ENCODE data around the gene PGLYRP4. TPM values are rescaled to one million over a fixed set of nuclear protein-coding genes. Genes with fewer than 3 reads are reported as not detected.
A peak's percentile ranks its signal among the peaks of the same experiment; 100 is the strongest.

Gene PGLYRP4
- total RNA-seq, 1 donor from 2014 or later: not detected

DNA sequence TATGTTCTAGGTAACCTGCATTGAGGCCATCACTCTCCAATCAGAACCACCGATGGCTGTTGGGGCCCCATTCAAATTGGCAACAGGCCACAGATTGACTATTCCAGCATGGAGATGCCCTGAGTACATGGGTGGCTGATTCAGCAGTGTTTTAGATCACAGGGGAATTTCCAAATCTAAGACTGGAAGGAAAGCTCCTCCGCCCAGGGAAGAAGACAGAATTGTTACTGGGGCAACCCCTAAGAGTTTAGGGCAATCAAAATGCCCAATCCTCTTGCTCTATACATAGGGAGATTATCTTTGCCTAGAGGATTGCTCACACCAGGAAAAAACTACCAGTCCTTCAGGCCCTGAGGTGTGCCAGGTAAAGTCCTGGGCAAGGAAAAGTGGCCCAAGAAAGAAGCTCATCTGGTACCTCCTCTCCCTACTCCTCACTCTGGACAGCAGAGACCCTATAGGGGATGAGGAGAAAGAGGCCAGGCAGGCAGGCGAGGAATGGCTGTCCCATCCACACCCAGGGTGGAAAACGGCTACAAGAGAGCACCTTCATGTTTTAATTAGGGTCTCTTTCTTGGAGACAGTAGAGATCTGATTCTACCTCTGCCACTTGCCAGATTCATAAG lies 36.4 kb upstream of the PGLYRP4 start:
- DNase-seq (no peak), ATAC-seq (ENCODE audit: poor library complexity) (peak; percentile 11)
- intact Hi-C loops (cut with DNase I): no loop called here

GRCh38 chr1:153380711-153381110 lies 32.1 kb upstream of the PGLYRP4 start:
- ATAC-seq (ENCODE audit: poor library complexity) (no peak), DNase-seq (no peak)
- intact Hi-C loops (cut with DNase I): no loop called here

GRCh38 chr1:153379591-153379990 lies 30.9 kb upstream of the PGLYRP4 start:
- no peak for ATAC-seq (ENCODE audit: poor library complexity)
- no peak for DNase-seq
- intact Hi-C loops (cut with DNase I): no loop called here

DNA sequence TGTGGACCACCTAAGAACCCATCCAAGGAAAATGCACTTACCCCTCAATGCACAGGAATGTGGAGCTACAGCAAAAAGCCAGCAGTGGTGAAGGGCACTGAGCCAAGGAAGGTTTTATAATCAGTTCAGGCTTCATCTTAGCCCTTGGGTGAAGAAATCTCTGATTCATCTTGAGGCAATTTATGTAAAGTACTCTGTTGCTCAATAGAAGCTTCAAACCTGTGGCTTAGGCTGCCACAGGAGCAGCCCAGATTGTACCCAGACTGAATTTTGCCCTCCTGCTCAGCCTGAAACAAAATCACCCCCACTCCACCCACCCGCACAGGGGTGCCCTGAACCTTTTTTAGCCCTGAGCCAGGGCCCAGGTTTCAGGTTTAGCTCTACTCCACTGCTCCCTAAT lies 26.9 kb upstream of the PGLYRP4 start, which contains the start of gene S100A12:
S100A12 (minus strand) TSS at position 111 of the 400 bp plus-strand sequence. CDS start 1,029 bp downstream, outside the sequence.
- ATAC-seq (ENCODE audit: poor library complexity): no peak

GRCh38 chr1:153374071-153374470 lies 25.4 kb upstream of the PGLYRP4 start:
- ATAC-seq (ENCODE audit: poor library complexity) (peak; percentile 29), DNase-seq (no peak)
- intact Hi-C loops (cut with DNase I): no loop called here

More for the DNA sequence above, 26.9 kb upstream of the PGLYRP4 start, which contains the start of gene S100A12:
- DNase-seq: no peak
- intact Hi-C loops (cut with DNase I): no loop called here

- no peak for DNase-seq
- intact Hi-C loops (cut with DNase I): no loop called here
- no peak for ATAC-seq (ENCODE audit: poor library complexity)
Observed at GRCh38 chr1:153372571-153372970, 23.9 kb upstream of the PGLYRP4 start.

- DNase-seq (no peak), ATAC-seq (ENCODE audit: poor library complexity) (no peak)
- intact Hi-C loops (cut with DNase I): no loop called here
Observed at GRCh38 chr1:153371231-153371630, 22.6 kb upstream of the PGLYRP4 start.

DNA sequence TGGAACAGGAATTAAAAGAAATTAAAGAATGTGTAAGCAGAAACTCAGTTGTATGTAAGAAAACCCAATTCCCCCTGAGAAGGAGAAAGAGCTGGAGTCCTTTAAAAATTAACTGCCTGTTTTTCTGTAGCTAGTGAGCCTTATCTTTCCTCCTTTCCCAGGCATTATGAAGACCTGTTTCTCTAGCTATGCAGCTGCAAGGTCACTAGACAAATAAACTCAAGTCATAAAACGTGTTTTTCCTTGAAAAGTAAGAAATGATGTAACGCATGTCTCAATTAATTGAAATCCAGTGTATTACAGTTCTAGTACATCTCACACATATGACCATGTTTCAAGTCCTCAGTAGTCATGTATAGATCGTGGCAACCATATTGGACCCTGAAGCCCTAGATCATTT lies 21.5 kb upstream of the PGLYRP4 start:
- intact Hi-C loops (cut with DNase I): no loop called here
- ATAC-seq (ENCODE audit: poor library complexity) (no peak), DNase-seq (no peak)

DNA sequence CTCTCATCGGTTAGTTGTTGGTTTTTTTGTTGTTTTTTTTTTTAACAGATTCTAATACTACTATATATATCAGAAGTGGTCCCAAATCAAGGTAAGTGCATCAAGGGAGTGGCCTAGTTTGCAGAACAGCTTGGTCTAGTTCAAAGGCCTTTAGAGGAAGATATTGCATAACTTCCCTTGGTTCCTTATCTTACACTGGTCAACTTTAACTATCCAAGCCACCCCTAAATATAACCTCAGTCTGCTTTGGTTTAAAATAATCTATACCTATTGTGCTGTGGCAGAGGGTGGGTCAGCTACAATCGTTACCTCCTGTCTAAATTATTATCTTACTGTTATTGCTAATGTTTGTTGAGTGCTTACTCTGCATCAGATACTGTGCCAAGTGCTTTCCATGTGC lies 19.9 kb upstream of the PGLYRP4 start:
- DNase-seq (no peak), ATAC-seq (ENCODE audit: poor library complexity) (peak; percentile 59)
- intact Hi-C loops (cut with DNase I): no loop called here

GRCh38 chr1:153367090-153367489 lies 18.4 kb upstream of the PGLYRP4 start:
- no peak for ATAC-seq (ENCODE audit: poor library complexity)
- intact Hi-C loops (cut with DNase I): no loop called here
- no peak for DNase-seq

DNA sequence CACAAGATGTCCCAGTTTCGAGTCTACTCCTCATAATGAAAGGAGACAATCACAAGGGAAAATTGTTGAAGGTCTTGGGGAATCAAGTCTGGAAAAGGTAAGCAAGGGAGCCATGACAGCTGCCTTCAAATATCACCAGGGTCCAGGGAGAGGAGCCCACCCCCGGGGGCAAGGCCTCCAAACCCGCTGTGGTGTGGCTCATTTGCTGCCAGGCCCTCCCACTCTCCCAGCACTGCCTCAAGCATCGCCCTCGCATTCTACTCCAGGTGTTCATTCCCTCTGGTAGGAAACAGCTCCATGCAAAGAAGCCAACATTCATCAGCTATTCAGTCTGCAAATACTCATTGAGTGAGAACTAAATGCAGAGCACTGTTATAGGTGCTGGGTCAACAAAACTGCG lies 17.6 kb upstream of the PGLYRP4 start:
- intact Hi-C loops (cut with DNase I): no loop called here
- ATAC-seq (ENCODE audit: poor library complexity) (no peak), DNase-seq (no peak)

DNA sequence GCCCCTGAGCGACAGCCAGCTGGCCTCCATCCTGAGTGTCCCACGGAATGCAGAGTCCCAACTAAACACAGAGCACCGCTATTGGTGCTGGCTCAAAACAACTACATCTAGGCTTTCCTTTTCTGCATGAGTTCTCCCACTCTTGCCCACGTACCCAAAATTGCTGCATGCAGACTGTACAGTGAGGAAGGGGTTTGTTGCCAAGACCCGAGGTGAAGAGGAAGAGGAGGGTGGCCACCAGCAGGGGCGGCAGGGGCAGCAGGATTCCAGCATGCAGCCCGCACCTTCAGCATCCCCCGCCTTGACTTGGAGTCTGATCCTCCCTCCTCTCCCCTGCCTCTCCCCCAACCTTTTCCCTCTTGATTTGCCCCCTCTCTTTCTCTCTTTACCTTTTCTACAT lies 17.1 kb upstream of the PGLYRP4 start:
- intact Hi-C loops (cut with DNase I): no loop called here
- ATAC-seq (ENCODE audit: poor library complexity) (no peak), DNase-seq (no peak)

DNA sequence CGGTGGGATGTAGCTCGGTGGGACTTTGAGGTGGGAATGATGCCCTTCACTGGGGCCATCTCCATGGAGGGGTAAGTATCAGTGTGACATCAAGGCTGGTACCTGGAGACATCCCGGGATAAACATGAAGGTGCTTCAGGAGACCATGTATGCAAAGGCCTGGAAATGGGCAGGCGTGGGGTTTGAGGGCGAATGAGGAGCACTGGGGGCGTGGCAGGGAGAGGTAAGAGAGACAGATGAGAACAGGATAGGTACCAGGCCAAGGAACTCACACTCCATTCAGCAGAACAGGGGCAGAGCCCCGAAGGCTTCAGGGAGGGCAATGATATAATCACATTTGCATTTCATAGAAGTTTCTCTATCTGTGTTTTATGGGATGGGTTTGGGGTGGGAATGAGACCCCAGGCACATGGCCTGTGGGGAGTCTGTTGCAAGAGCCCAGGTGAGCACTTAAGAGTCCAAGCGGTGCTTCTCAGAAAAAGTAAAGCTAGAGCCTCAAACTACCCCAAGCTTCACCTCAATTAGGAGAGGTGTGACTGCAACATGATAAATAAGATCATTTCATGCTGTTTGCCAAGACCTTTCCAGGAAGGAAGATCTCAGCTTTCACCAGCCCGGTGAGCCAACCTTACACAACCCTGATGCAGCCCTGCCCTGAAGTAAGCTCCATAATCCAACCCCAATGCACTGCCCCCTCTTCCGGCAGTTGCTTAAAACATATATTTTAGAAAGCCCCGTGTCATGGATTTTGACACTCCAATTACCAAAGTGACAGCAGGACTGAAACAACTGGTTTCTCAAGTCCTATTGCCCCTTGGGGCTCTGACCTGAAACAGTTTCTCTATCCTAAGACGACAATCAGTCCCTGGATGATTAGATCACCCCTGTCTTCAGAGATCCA lies 16.4 kb upstream of the PGLYRP4 start:
- intact Hi-C loops (cut with DNase I): no loop called here
- DNase-seq (no peak), ATAC-seq (ENCODE audit: poor library complexity) (no peak)

DNA sequence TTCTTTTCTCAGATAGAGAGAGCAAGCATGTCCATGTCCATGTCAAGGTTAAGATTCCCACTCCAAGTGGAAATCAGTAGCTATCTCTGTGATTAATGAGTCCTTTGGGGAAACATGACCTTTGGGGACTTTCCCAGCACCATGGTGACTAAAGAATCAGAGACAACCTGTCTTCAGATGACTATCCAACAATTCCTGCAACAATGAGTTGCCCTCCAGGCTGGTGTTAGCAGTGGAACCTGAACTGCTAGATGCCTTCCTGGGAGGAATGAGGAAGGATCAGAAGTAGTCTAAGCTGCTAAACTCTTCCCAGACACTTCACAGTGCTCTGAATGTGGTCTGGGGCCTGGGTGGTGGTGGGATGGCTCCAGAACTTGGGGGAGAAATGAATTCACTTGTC lies 15.5 kb upstream of the PGLYRP4 start:
- intact Hi-C loops (cut with DNase I): no loop called here
- no peak for ATAC-seq (ENCODE audit: poor library complexity)
- no peak for DNase-seq

- intact Hi-C loops (cut with DNase I): no loop called here
- ATAC-seq (ENCODE audit: poor library complexity) (no peak), DNase-seq (no peak)
Observed at GRCh38 chr1:153363641-153364040, 15.0 kb upstream of the PGLYRP4 start.

DNA sequence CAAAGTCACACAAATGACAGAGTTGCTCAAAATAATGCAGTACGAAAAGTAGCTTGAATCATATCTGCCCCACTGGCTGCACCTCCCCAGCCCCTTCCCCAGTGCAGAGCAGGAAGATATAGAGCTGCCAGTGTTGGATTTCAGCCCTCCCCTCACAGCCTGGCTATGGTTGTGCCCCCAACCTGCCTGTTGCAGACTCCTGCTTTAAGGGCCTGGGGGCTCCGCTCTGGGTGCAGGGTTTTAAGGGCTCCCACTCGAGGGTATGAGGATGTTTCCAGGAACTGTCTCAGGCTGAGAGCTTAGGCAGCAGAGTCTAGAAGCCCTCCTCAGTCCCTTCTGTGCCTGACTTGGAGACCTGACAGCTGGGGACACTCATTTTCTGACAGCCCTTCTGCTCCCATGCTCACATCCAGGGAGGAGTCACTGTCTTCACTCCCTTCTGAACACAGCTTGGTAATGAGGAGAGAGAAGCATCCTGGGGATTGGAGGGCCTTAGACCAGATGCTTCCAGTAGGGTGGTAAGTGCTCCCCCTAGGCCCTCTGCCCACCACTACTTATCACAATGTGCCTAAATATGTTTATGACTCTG lies 13.6 kb upstream of the PGLYRP4 start:
- no peak for ATAC-seq (ENCODE audit: poor library complexity)
- no peak for DNase-seq
- intact Hi-C loops (cut with DNase I): no loop called here

- ATAC-seq (ENCODE audit: poor library complexity) (no peak), DNase-seq (no peak)
- intact Hi-C loops (cut with DNase I): no loop called here
Observed at GRCh38 chr1:153361480-153362109, 13.0 kb upstream of the PGLYRP4 start.

DNA sequence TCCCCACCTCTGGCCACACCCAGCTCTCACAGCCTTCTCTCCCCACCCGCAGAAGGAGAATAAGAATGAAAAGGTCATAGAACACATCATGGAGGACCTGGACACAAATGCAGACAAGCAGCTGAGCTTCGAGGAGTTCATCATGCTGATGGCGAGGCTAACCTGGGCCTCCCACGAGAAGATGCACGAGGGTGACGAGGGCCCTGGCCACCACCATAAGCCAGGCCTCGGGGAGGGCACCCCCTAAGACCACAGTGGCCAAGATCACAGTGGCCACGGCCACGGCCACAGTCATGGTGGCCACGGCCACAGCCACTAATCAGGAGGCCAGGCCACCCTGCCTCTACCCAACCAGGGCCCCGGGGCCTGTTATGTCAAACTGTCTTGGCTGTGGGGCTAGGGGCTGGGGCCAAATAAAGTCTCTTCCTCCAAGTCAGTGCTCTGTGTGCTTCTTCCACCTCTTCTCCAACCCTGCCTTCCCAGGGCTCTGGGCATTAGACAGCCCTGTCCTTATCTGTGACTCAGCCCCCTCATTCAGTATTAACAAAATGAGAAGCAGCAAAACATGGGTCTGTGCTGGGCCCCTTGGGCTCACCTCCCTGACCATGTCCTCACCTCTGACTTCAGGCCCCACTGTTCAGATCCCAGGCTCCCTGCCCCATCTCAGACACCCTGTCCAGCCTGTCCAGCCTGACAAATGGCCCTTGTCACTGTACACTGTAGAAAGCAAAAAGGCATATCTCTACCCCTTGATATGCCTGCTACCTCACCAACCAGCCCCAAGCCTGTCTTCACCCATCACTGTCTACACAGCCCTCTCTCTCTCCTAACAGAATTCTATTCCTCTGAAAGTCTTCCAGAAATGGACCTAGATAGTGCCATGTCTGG lies 12.2 kb upstream of the PGLYRP4 start:
- intact Hi-C loops (cut with DNase I): no loop called here
- ATAC-seq (ENCODE audit: poor library complexity) (peak; percentile 5), DNase-seq (no peak)

Data from Right ventricle myocardium superior (tissue), 1 donor.